NCI-H69 (cell line): ENCODE measurements around the gene KIR2DL4.
"Not testable (repeated sequence)": the region's sequence is repeated elsewhere in the genome, so short reads cannot be mapped to it uniquely, and the experiment has no call there.

Experiments
- DNase-seq: peaks from one replicate; lab custom pipeline; 2025; lab: John Stamatoyannopoulos, UW

Gene KIR2DL4

GRCh38 chr19:54803410-54803809 lies at the start of gene KIR2DL4:
Gene KIR2DL4 (plus strand): TSS chr19:54803610. CDS start chr19:54803652, 42 bp downstream.
- no peak for DNase-seq

- not testable (repeated sequence) for DNase-seq
Observed at GRCh38 chr19:54756204-54757110, 47.0 kb upstream of the KIR2DL4 start.

DNA sequence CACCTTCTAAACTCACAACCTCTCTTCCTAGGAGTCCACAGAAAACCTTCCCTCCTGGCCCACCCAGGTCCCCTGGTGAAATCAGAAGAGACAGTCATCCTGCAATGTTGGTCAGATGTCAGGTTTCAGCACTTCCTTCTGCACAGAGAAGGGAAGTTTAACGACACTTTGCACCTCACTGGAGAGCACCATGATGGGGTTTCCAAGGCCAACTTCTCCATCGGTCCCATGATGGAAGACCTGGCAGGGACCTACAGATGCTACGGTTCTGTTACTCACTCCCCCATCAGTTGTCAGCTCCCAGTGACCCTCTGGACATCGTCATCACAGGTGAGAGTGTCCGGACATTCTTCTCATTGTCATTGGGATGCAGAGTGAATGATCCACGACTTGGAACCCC lies 44.8 kb upstream of the KIR2DL4 start:
- not testable (repeated sequence) for DNase-seq

GRCh38 chr19:54764219-54764618 lies 39.2 kb upstream of the KIR2DL4 start:
- not testable (repeated sequence) for DNase-seq

GRCh38 chr19:54766464-54766863 lies 36.9 kb upstream of the KIR2DL4 start:
- DNase-seq = not testable (repeated sequence)

DNA sequence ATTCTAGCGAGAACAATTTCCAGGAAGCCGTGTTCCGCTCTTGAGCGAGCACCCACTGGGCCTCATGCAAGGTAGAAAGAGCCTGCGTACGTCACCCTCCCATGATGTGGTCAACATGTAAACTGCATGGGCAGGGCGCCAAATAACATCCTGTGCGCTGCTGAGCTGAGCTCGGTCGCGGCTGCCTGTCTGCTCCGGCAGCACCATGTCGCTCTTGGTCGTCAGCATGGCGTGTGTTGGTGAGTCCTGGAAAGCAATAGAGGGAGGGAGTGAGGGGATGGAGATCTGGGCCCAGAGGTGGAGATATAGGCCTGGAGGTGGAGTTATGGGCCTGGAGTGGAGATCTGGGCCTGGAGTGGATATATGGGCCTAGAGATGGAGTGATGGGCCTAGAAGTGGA lies 33.8 kb upstream of the KIR2DL4 start, which contains the start of gene KIR2DL1:
Gene KIR2DL1, plus strand, starts transcription at position 148 of the 400 bp plus-strand sequence. Its CDS starts 58 bp downstream, at position 206.
- DNase-seq = not testable (repeated sequence)

- DNase-seq = not testable (repeated sequence)
Observed at GRCh38 chr19:54770511-54770910, 32.9 kb upstream of the KIR2DL4 start.

- not testable (repeated sequence) for DNase-seq
Observed at GRCh38 chr19:54771018-54771960, 32.1 kb upstream of the KIR2DL4 start.

- DNase-seq = not testable (repeated sequence)
Observed at GRCh38 chr19:54772666-54773065, 30.7 kb upstream of the KIR2DL4 start.

DNA sequence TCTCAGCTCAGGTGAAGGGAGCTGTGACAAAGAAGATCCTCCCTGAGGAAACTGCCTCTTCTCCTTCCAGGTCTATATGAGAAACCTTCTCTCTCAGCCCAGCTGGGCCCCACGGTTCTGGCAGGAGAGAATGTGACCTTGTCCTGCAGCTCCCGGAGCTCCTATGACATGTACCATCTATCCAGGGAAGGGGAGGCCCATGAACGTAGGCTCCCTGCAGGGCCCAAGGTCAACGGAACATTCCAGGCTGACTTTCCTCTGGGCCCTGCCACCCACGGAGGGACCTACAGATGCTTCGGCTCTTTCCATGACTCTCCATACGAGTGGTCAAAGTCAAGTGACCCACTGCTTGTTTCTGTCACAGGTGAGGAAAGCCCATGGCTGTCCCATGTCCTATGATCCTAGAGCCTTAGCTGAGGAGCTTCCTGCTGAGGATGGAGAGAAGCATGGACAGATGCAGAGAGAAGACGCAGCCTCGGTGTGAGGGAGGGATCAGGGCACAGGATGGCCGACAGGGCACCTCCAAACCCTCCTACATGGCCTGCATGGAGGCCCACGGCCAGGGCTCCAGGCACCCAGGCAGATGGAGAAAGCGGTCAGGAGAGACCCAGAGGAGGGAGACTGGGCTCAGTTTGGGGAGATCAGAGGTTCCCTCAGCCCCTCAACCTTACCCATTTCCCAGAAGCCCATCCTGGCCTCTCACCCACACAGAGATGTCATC lies 28.2 kb upstream of the KIR2DL4 start:
- not testable (repeated sequence) for DNase-seq

GRCh38 chr19:54775830-54776229 lies 27.6 kb upstream of the KIR2DL4 start:
- DNase-seq = not testable (repeated sequence)

DNA sequence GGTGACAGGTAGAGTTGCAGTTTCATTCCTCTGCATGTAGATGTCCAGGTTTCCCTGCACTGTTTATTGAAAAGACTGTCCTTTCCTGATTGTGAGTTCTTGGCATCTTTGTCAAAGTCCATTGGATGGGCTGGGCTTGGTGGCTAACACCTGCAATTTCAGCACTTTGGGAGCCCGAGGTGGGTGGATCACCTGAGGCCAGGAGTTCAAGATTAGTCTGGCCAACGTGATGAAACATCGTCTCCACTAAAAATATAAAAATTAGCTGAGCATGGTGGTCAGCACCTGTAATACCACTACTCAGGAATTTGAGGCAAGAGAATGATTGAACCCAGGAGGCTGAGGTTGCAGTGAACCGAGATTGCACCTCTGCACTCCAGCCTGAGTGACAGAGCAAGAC lies 25.6 kb upstream of the KIR2DL4 start:
- DNase-seq = not testable (repeated sequence)

- DNase-seq = not testable (repeated sequence)
Observed at GRCh38 chr19:54778896-54779295, 24.5 kb upstream of the KIR2DL4 start.

DNA sequence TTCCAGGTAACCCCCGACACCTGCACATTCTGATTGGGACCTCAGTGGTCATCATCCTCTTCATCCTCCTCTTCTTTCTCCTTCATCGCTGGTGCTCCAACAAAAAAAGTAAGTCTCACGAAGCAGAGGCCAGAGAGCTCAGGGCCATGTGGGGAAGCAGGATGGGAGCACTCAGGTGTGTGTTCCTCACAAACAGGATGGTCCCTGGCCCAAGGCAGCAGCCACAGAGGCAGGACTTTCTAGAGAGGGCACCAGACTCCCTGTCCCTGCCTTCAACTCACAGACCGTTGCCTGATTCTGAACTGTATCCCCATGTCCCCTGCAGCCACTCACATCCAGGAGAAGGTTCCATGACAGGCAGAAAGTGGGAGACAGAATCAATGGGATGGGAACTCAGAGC lies 20.5 kb upstream of the KIR2DL4 start:
- not testable (repeated sequence) for DNase-seq

DNA sequence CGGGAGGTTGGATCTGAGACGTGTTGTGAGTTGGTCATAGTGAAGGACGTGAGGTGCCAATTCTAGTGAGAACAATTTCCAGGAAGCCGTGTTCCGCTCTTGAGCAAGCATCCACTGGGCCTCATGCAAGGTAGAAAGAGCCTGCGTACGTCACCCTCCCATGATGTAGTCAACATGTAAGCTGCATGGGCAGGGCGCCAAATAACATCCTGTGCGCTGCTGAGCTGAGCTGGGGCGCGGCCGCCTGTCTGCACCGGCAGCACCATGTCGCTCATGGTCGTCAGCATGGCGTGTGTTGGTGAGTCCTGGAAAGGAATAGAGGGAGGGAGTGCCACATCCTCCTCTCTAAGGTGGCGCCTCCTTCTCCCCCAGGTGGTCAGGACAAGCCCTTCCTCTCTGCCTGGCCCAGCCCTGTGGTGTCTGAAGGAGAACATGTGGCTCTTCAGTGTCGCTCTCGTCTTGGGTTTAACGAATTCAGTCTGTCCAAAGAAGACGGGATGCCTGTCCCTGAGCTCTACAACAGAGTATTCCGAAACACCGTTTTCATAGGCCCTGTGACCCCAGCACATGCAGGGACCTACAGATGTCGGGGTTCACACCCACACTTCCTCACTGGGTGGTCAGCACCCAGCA lies 17.2 kb upstream of the KIR2DL4 start:
- DNase-seq = peak; percentile 32

GRCh38 chr19:54788154-54788553 lies 15.3 kb upstream of the KIR2DL4 start:
- not testable (repeated sequence) for DNase-seq

DNA sequence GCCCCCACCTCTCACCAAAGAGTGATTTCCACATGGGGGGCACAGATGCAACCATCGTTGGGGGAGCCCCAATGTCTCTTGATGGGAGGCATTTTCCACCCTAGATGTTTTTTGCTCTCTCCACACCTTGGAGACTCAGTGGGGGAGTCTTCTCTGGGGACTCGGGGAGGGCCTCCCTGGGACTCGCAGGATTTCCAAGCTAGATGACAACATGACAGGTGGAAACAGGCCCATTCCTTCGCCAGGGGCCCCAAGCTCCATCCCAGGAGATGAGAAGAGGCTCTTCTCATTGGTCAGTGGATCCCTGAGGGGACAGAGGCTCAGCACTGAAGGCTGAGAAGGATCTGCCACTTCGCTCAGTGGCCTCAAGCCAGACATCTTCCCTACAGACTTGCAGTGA lies 12.7 kb upstream of the KIR2DL4 start:
- no peak for DNase-seq

DNA sequence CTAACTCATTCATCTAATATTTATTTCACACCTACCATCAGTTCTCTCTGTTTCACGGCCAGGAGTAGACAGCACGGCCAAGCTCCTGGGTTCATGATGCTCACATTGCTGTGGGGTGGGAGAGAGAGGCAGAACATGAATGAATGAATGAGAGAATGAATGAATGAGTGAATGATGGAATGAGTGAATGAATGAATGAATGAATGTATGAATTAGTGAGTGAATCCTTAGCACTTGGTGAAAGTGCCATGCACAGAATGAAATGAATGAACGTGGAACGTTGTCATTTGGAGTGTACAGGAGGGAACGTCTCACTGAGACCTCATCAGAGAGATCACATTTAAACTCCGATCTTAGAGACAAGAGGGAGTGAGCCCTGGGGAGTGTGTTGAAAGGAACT lies 11.9 kb upstream of the KIR2DL4 start:
- no peak for DNase-seq

DNA sequence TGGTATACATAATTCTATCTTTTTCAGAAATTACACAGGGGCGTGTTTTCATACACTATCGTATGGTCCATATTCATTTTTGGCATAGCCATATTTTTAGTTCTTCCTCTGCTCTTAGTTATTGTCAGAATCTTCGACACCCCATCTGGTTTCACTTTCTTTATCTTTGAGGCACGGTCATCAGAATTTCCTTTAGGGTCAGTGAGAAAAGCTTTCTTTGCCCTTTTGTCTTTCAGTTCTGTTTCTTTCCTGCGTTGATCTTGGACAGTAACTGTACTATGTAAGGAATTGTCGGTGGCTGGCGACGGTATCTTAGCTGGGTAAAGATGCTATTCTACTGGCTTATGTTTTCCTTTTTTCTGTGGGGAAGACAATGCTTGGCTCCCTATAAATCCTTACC lies 10.6 kb upstream of the KIR2DL4 start:
- no peak for DNase-seq

DNA sequence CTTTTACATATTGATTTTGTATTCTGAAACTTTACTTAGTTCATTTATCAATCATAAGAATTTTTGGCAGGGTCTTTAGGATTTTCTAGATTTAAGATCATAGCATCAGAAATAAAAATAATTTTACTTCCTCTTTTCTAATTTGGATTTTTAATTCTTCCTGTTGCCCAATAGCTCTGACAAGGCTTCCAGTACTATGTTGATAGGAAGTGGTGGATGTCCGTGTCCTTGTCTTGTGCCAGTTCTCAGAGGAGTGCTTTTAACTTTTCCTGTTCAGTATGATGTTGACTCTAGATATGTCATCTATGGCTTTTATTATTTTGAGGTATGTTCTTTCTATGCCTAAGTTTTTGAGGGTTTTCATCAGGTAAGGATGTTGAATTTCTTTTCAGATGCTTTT lies 7.7 kb upstream of the KIR2DL4 start:
- DNase-seq = no peak

GRCh38 chr19:54804101-54804500 lies 691 bp downstream of the KIR2DL4 start:
- DNase-seq = no peak
